Measurements from ENCODE around the gene ANKDD1B. TPM values are rescaled to one million over a fixed set of nuclear protein-coding genes. Genes with fewer than 3 reads are reported as not detected.

ANKDD1B gene
- total and polyA plus RNA-seq, 2 of the 13 experiments (the other 11 are each of a cell fraction or from before 2014, with no cell fraction given) = 0.12 to 0.27 TPM

- no TSS peak for BruUV-seq (replicated peaks)
- TF ChIP-seq ZNF513 (CRISPR knock-in tag; conservative IDR thresholded peaks at IDR 0.05) = no peak
- TF ChIP-seq, protein P1, sequence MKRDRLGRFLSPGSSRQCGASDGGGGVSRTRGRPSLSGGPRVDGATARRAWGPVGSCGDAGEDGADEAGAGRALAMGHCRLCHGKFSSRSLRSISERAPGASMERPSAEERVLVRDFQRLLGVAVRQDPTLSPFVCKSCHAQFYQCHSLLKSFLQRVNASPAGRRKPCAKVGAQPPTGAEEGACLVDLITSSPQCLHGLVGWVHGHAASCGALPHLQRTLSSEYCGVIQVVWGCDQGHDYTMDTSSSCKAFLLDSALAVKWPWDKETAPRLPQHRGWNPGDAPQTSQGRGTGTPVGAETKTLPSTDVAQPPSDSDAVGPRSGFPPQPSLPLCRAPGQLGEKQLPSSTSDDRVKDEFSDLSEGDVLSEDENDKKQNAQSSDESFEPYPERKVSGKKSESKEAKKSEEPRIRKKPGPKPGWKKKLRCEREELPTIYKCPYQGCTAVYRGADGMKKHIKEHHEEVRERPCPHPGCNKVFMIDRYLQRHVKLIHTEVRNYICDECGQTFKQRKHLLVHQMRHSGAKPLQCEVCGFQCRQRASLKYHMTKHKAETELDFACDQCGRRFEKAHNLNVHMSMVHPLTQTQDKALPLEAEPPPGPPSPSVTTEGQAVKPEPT (CRISPR knock-in tag; IDR thresholded peaks at IDR 0.05; ENCODE audit: low read depth) = no peak
- Histone ChIP-seq H3K79me2 (ENCODE audit: insufficient read depth, low read length) (peaks cover 1% of the 10 kb centered on the region), H4K20me1 (ENCODE audit: insufficient read depth, low read length) (no peaks in the 10 kb centered on the region), H3K4me1 (ENCODE audit: insufficient read depth, low read length) (no peaks in the 10 kb centered on the region), H3K27ac (ENCODE audit: extremely low read length, insufficient read depth, low read length) (no peak overlapping the region), H3K9me3 (ENCODE audit: low read length) (no peaks in the 10 kb centered on the region), H3K9ac (ENCODE audit: insufficient read depth, low read depth, low read length) (no peak overlapping the region), H3K36me3 (replicated peaks in 1 of 2; ENCODE audit: control insufficient read depth in 1 of 2, insufficient read depth in 2 of 2, low read length in 2 of 2) (peaks cover 1 to 20% of the 10 kb centered on the region in 2 experiments; a peak in 1 of 5 replicates), H3K4me2 (ENCODE audit: low read depth, low read length) (no peak overlapping the region), H3K27me3 (ENCODE audit: control insufficient read depth in 1 of 2, insufficient read depth in 2 of 2, low read length in 2 of 2) (no peaks in the 10 kb centered on the region), H2AFZ (ENCODE audit: low read length) (no peak overlapping the region), H3K4me3 (replicated peaks in 1 of 3; ENCODE audit: insufficient read depth in 1 of 3, low read depth in 2 of 3, low read length in 3 of 3) (no peak overlapping the region)
- in situ Hi-C loops (cut with HindIII; ENCODE audit: extremely low pct_ligation_motif_present, low pct_unique_long_range_greater_than_20kb) = no loop called here
- WGBS (ENCODE audit: low lambda C conversion rate) = 67% methylated on average over 3 of the region's 3 CpGs
- FAIRE-seq (no peak), ATAC-seq (no peak), DNase-seq (ENCODE audit: low spot score) (no peak)
- POLR2A ChIA-PET = interaction anchor here (2.3 kb wide), 1 partner anchor 10 kb away, joined by 5 read pairs; the partner anchor contains the start of gene POC5
- CTCF ChIA-PET (ENCODE audit: low intra/inter-chr PET ratio, low total read pairs) = no interaction called here
- intact Hi-C loops (cut with micrococcal nuclease; ENCODE audit: unreplicated experiment) = no loop called here
Measured at GRCh38 chr5:75706775-75707174, 95.5 kb downstream of the ANKDD1B start.

DNA sequence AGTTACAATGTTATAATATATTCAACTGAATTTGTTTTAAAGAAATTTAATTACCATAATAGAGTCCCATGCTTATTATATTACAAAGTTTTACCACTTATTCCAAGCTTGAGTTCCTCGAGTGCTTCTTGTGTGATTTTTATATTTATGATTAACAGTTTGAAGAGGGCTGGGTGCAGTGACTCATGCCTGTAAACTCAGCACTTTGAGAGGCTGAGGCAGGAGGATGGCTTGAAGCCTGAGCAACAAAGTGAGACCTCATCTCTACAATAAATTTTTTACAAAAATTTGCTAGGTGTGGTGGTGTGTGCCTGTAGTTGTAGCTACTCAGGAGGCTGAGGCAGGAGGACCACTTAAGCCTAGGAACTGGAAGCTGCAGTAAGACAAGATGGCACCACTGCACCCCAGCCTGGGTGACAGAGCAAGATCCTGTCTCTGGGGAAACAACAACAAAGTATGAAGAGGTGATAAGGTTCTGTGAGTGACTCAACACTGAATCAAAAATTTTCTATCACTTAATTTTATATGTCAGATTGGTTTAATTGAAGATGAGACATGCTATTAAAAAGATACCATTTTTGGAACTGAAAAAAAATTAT is 96.8 kb downstream of the ANKDD1B start:
- ATAC-seq (no peak), DNase-seq (ENCODE audit: low spot score) (no peak), FAIRE-seq (no peak)
- Histone ChIP-seq H3K27ac (ENCODE audit: extremely low read length, insufficient read depth, low read length) (no peak overlapping the region), H3K4me1 (ENCODE audit: insufficient read depth, low read length) (no peaks in the 10 kb centered on the region), H3K9ac (ENCODE audit: insufficient read depth, low read depth, low read length) (no peak overlapping the region), H3K9me3 (ENCODE audit: low read length) (no peaks in the 10 kb centered on the region), H3K4me2 (ENCODE audit: low read depth, low read length) (no peak overlapping the region), H2AFZ (ENCODE audit: low read length) (no peak overlapping the region), H3K36me3 (replicated peaks in 1 of 2; ENCODE audit: control insufficient read depth in 1 of 2, insufficient read depth in 2 of 2, low read length in 2 of 2) (peaks cover 0 to 20% of the 10 kb centered on the region in 2 experiments; a peak in 1 of 5 replicates), H3K79me2 (ENCODE audit: insufficient read depth, low read length) (peaks cover 2% of the 10 kb centered on the region), H4K20me1 (ENCODE audit: insufficient read depth, low read length) (no peaks in the 10 kb centered on the region), H3K27me3 (ENCODE audit: control insufficient read depth in 1 of 2, insufficient read depth in 2 of 2, low read length in 2 of 2) (no peaks in the 10 kb centered on the region), H3K4me3 (replicated peaks in 1 of 3; ENCODE audit: insufficient read depth in 1 of 3, low read depth in 2 of 3, low read length in 3 of 3) (no peak overlapping the region)
- in situ Hi-C loops (cut with HindIII; ENCODE audit: extremely low pct_ligation_motif_present, low pct_unique_long_range_greater_than_20kb) (no loop called here), intact Hi-C loops (cut with micrococcal nuclease; ENCODE audit: unreplicated experiment) (no loop called here)
- no TSS peak for BruUV-seq (replicated peaks)
- CTCF ChIA-PET (ENCODE audit: low intra/inter-chr PET ratio, low total read pairs) = no interaction called here
- POLR2A ChIA-PET = no interaction called here
- WGBS (ENCODE audit: low lambda C conversion rate) = 80% methylated on average over 1 of the region's 1 CpG
- TF ChIP-seq, protein P2, sequence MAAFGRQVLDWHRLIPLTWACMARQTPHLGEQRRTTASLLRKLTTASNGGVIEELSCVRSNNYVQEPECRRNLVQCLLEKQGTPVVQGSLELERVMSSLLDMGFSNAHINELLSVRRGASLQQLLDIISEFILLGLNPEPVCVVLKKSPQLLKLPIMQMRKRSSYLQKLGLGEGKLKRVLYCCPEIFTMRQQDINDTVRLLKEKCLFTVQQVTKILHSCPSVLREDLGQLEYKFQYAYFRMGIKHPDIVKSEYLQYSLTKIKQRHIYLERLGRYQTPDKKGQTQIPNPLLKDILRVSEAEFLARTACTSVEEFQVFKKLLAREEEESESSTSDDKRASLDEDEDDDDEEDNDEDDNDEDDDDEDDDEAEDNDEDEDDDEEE (CRISPR knock-in tag; IDR thresholded peaks at IDR 0.05) = no peak
- TF ChIP-seq ZNF432 (CRISPR knock-in tag; IDR thresholded peaks at IDR 0.05; ENCODE audit: borderline replicate concordance) (no peak), ZBTB25 (CRISPR knock-in tag; IDR thresholded peaks at IDR 0.05) (no peak), MIER3 (CRISPR knock-in tag; IDR thresholded peaks at IDR 0.05; ENCODE audit: borderline replicate concordance) (no peak), ZNF160 (CRISPR knock-in tag; IDR thresholded peaks at IDR 0.05) (no peak), HMG20A (CRISPR knock-in tag; IDR thresholded peaks at IDR 0.05; ENCODE audit: borderline replicate concordance) (no peak), PRMT3 (CRISPR knock-in tag; IDR thresholded peaks at IDR 0.05; ENCODE audit: borderline replicate concordance, low read depth) (no peak), SOX6 (IDR thresholded peaks at IDR 0.05) (no peak), SOX6 (CRISPR knock-in tag; IDR thresholded peaks at IDR 0.05) (no peak), ZNF678 (CRISPR knock-in tag; IDR thresholded peaks at IDR 0.05) (no peak), ZNF737 (CRISPR knock-in tag; IDR thresholded peaks at IDR 0.05; ENCODE audit: borderline replicate concordance) (no peak)
